CD8-positive, alpha-beta memory T cell (primary cell): Measurements from ENCODE around the gene SV2C. TPM values are rescaled to one million over a fixed set of nuclear protein-coding genes. Genes with fewer than 3 reads are reported as not detected.

Experiments
- CTCF ChIA-PET: fragments of 350-600 bp; sonication (Branson Sonifier 250); formaldehyde crosslinking; loops from one replicate; lab custom pipeline; 2021; ENCODE audit warnings: antibody characterized with exemption; lab: Charles Lee
- POLR2A ChIA-PET: fragments of 350-600 bp; sonication (Branson Sonifier 250); formaldehyde crosslinking; loops from one replicate; lab custom pipeline; 2021; ENCODE audit warnings: antibody characterized with exemption; lab: Charles Lee
- DNase-seq, 5 donors: peaks; one replicate each; pipeline versions ENCODE4 v3.0.0 to v3.0.0-alpha.2; 2020 to 2022; ENCODE audit warnings: mixed read lengths in 1 of 5
- H3K27ac ChIP-seq: one replicate; pipeline ENCODE4 v1.7.0; 2013; ENCODE audit warnings: low read depth, mild to moderate bottlenecking, low read length, moderate library complexity
- H3K27me3 ChIP-seq: 2 replicates; pipeline ENCODE4 v1.7.0; 2013; ENCODE audit warnings: low read length, mild to moderate bottlenecking; ENCODE audit not compliant: insufficient read depth, poor library complexity, severe bottlenecking
- H3K36me3 ChIP-seq: 2 replicates; pipeline ENCODE4 v1.7.0; 2013; ENCODE audit warnings: mild to moderate bottlenecking, low read length, moderate library complexity; ENCODE audit not compliant: insufficient read depth
- H3K4me1 ChIP-seq: 2 replicates; pipeline ENCODE4 v1.7.0; 2013; ENCODE audit warnings: mild to moderate bottlenecking, low read length, moderate library complexity; ENCODE audit not compliant: insufficient read depth
- H3K4me3 ChIP-seq: 2 replicates; pipeline ENCODE4 v1.7.0; 2013; ENCODE audit warnings: mild to moderate bottlenecking, low read length
- H3K9me3 ChIP-seq: 2 replicates; pipeline ENCODE4 v1.7.0; 2013; ENCODE audit warnings: mild to moderate bottlenecking, low read length
- H3K27ac Mint-ChIP-seq, 8 donors: one replicate each; pipeline ENCODE4 v1.8.0; 2020 to 2021; ENCODE audit warnings: mixed read lengths in 8 of 8, mild to moderate bottlenecking in 6 of 8, inconsistent platforms in 3 of 8, moderate library complexity in 3 of 8
- H3K27me3 Mint-ChIP-seq, 2 donors: one replicate each; pipeline ENCODE4 v1.8.0; 2020 to 2021; ENCODE audit warnings: mixed read lengths in 2 of 2, mild to moderate bottlenecking in 1 of 2, moderate library complexity in 1 of 2
- H3K36me3 Mint-ChIP-seq, 3 donors: one replicate each; pipeline ENCODE4 v1.8.0; 2020 to 2021; ENCODE audit warnings: mixed read lengths in 3 of 3, inconsistent platforms in 1 of 3, mild to moderate bottlenecking in 1 of 3
- H3K4me1 Mint-ChIP-seq, 3 donors: one replicate each; pipeline ENCODE4 v1.8.0; 2020 to 2021; ENCODE audit warnings: mixed read lengths in 3 of 3, inconsistent platforms in 1 of 3, mild to moderate bottlenecking in 1 of 3
- H3K4me3 Mint-ChIP-seq, 7 donors: one replicate each; pipeline ENCODE4 v1.8.0; 2020 to 2021; ENCODE audit warnings: mixed read lengths in 7 of 7, mild to moderate bottlenecking in 6 of 7, moderate library complexity in 4 of 7, inconsistent platforms in 2 of 7
- H3K9me3 Mint-ChIP-seq, 5 donors: one replicate each; pipeline ENCODE4 v1.8.0; 2020 to 2022; ENCODE audit warnings: mixed read lengths in 5 of 5, mild to moderate bottlenecking in 3 of 5, moderate library complexity in 2 of 5, inconsistent platforms in 1 of 5
- polyA plus RNA-seq: library from polyadenylated mRNA; unstranded; fragments of 300-500 nt; fragmentation: Illumina TruSeq; gene quantifications from one replicate; pipeline ENCODE4 v1.2.3, GENCODE V29; 2021
- total RNA-seq, 2 experiments: library from RNA; stranded (reverse); gene quantifications; one replicate each; pipeline ENCODE4 v1.2.3, GENCODE V29; 2021

The SV2C gene
- total and polyA plus RNA-seq, 3 experiments from 2014 or later, result not detected

DNA sequence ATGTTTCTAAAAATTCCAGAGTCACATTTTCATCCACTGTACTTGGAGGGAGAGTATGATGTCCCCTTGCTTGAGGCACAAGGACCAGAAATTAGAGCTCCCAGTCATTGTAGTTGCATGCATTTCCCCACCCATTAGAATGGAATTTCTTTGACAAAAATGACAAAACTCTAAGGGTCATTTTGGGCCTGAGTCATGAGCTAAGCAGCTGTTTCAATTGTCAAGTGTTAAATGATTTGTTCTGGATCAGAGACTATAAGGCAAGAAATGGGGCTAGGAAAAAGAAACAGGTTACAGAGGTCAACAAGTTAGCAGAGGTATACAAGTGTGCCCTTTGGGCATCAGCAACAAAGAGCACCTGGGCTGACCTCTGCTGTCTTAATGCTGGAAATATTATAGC is 188.7 kb downstream of the SV2C start:
- ChIA-PET POLR2A (interaction anchor here (0.5 kb wide), 1 partner anchor 147 kb away, joined by 3 read pairs; no protein-coding TSS in a partner anchor), CTCF (interaction anchor here (1.4 to 1.5 kb wide), 2 partner anchors 15 to 312 kb away, joined by 3 to 4 read pairs; no protein-coding TSS in a partner anchor)
- Histone ChIP-seq H3K36me3 (no peaks in the 10 kb centered on the region), H3K9me3 (no peaks in the 10 kb centered on the region), H3K27ac (no peak overlapping the region), H3K27me3 (no peaks in the 10 kb centered on the region), H3K4me3 (no peak overlapping the region), H3K4me1 (no peaks in the 10 kb centered on the region)
- H3K4me3 Mint-ChIP-seq, result no peak overlapping the region
- peaks cover 7% of the 10 kb centered on the region in 2 donors for H3K27me3 Mint-ChIP-seq
- H3K4me1 Mint-ChIP-seq, result peaks cover 3 to 15% (median 11%) of the 10 kb centered on the region in 3 donors
- H3K9me3 Mint-ChIP-seq, result no peaks in the 10 kb centered on the region
- no peak for DNase-seq
- H3K36me3 Mint-ChIP-seq, result no peaks in the 10 kb centered on the region
- no peak overlapping the region for H3K27ac Mint-ChIP-seq

DNA sequence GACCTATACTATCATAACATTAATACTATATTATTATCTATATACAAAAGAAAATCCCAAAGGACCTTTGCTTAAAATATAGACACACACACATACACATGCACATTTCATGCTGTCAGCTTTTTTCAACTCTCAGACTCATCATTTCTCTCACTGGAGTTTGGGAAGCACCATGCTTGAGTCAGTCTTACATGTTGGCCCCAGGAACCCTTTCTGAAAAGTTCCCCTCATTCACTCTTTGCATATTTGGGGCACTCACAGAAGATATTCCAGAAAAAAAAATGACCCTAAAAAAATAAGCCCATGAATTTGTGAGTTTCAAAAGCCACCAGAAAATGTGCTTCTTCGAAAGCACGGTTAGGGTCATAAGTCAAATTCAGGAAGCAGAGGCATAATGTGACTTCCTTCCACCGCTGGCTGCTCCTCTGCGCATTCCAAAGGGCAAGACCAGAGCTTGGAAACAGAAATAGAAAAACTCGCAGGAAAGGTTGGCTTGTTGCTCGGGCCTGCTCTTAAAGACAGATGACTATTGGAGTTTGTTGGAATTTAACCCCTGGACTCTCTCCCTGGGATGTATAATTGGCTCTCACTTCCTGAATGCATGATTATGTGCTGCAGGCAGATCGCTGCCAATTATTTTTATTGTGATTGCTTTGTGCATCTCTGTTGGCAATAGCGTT is 190.2 kb downstream of the SV2C start:
- H3K27me3 ChIP-seq, result no peaks in the 10 kb centered on the region
- no peaks in the 10 kb centered on the region for H3K36me3 Mint-ChIP-seq
- H3K9me3 ChIP-seq, result no peaks in the 10 kb centered on the region
- H3K27me3 Mint-ChIP-seq, result peaks cover 0 to under 1% of the 10 kb centered on the region in 2 donors
- peak overlapping the region in 1 of 8 donors; percentile 26 for H3K27ac Mint-ChIP-seq
- peaks cover 3 to 15% (median 11%) of the 10 kb centered on the region in 3 donors for H3K4me1 Mint-ChIP-seq
- no peak for DNase-seq
- H3K36me3 ChIP-seq, result no peaks in the 10 kb centered on the region
- ChIA-PET CTCF (no interaction called here), POLR2A (interaction anchor here (1.1 kb wide), 1 partner anchor 130 kb away, joined by 3 read pairs; no protein-coding TSS in a partner anchor)
- H3K27ac ChIP-seq, result no peak overlapping the region
- H3K4me3 Mint-ChIP-seq, result no peak overlapping the region
- H3K4me1 ChIP-seq, result no peaks in the 10 kb centered on the region
- H3K9me3 Mint-ChIP-seq, result no peaks in the 10 kb centered on the region
- no peak overlapping the region for H3K4me3 ChIP-seq

DNA sequence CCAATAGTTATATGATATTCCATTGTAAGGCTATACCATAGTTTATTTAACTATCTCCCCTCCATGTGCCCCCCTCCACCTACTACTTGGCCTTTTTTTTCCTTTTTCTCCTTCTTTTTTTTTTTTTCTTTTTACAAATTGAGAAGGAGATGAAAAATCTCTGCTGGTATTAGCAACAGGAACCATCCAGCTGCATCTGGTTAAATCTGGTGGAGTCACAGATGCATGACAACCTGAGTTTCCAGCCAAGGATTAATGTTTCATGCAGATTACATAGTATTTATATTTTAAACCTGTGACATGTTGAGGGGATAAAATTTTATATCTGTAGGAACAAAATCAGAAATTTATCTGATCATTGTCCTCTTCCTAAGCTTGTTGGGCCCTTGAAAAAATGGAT is 191.4 kb downstream of the SV2C start:
- POLR2A ChIA-PET, result interaction anchor here (1.1 kb wide), 1 partner anchor 129 kb away, joined by 3 read pairs; no protein-coding TSS in a partner anchor

DNA sequence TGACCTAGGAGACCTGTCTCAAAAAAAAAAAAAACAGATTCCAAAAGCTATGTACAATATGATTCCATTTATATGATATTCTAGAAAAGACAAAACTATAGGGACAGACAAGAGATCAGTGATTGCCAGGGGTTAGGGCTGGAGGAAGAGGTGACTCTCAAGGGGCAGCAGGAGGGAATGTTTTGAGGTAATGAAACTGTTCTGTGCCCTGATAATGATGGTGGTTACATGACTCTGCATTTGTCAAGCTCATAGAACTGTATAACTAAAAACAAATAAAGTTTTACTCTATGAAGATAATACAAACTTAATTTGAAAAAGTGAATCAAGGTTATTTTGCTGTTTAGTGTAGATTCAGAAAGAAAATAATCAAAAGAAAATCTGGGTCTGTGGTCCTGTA is 194.6 kb downstream of the SV2C start:
- DNase-seq, result no peak
- Mint-ChIP-seq H3K36me3 (no peaks in the 10 kb centered on the region), H3K4me1 (no peaks in the 10 kb centered on the region), H3K4me3 (no peak overlapping the region), H3K9me3 (no peaks in the 10 kb centered on the region), H3K27me3 (no peaks in the 10 kb centered on the region), H3K27ac (no peak overlapping the region)
- no peak overlapping the region for H3K27ac ChIP-seq
- CTCF ChIA-PET, result no interaction called here
- no peaks in the 10 kb centered on the region for H3K27me3 ChIP-seq
- no peaks in the 10 kb centered on the region for H3K9me3 ChIP-seq
- H3K4me3 ChIP-seq, result no peak overlapping the region
- H3K4me1 ChIP-seq, result no peaks in the 10 kb centered on the region
- H3K36me3 ChIP-seq, result no peaks in the 10 kb centered on the region
- POLR2A ChIA-PET, result no interaction called here

More for the DNA sequence above, 191.4 kb downstream of the SV2C start:
- no peaks in the 10 kb centered on the region for H3K9me3 ChIP-seq
- H3K4me3 ChIP-seq, result no peak overlapping the region
- H3K36me3 Mint-ChIP-seq, result no peaks in the 10 kb centered on the region
- no peaks in the 10 kb centered on the region for H3K27me3 ChIP-seq
- CTCF ChIA-PET, result interaction anchor here (0.6 kb wide), 1 partner anchor 637 kb away, joined by 3 read pairs; no protein-coding TSS in a partner anchor
- no peaks in the 10 kb centered on the region for H3K27me3 Mint-ChIP-seq
- no peak overlapping the region for H3K27ac ChIP-seq
- no peaks in the 10 kb centered on the region for H3K4me1 ChIP-seq
- no peaks in the 10 kb centered on the region for H3K36me3 ChIP-seq
- no peak overlapping the region for H3K4me3 Mint-ChIP-seq
- no peaks in the 10 kb centered on the region for H3K9me3 Mint-ChIP-seq
- no peak for DNase-seq
- H3K27ac Mint-ChIP-seq, result peak overlapping the region in 1 of 8 donors; percentile 52
- H3K4me1 Mint-ChIP-seq, result peaks cover 3 to 9% (median 9%) of the 10 kb centered on the region in 3 donors

DNA sequence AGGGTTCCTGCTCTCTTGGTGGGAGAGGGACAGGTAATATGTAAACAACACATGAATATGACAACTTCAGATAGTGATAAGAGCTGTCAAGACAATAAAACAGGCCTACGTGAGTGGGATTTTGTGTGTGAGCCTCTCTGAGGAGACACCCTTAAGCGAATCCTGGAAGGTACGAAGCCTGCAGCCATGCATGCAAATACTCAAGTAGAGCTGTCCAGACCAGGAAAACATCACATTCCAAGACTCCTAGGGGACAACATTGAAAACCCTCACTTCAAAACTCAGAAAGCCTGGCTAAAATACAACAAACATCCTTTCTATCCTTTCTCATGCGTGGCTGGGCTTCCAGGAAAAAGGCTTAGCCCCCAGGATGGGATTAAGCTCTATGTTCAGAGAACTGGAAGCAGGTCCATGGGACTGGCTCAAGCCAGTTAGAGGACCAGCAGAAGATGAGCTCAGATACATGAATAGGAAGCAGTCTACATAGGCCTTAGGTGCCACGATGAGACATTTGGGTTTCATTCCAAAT is 195.1 kb downstream of the SV2C start:
- Mint-ChIP-seq H3K4me3 (no peak overlapping the region), H3K4me1 (peaks cover 0 to 1% (median 1%) of the 10 kb centered on the region in 3 donors), H3K9me3 (no peaks in the 10 kb centered on the region), H3K36me3 (no peaks in the 10 kb centered on the region), H3K27me3 (no peaks in the 10 kb centered on the region), H3K27ac (no peak overlapping the region)
- no peaks in the 10 kb centered on the region for H3K36me3 ChIP-seq
- POLR2A ChIA-PET, result interaction anchor here (0.6 kb wide), 1 partner anchor 1049 kb away, joined by 6 read pairs; no protein-coding TSS in a partner anchor
- no peak for DNase-seq
- no peaks in the 10 kb centered on the region for H3K4me1 ChIP-seq
- CTCF ChIA-PET, result interaction anchor here (0.5 kb wide), 1 partner anchor 408 kb away, joined by 3 read pairs; no protein-coding TSS in a partner anchor
- H3K4me3 ChIP-seq, result no peak overlapping the region
- H3K9me3 ChIP-seq, result no peaks in the 10 kb centered on the region
- H3K27me3 ChIP-seq, result no peaks in the 10 kb centered on the region
- H3K27ac ChIP-seq, result no peak overlapping the region

DNA sequence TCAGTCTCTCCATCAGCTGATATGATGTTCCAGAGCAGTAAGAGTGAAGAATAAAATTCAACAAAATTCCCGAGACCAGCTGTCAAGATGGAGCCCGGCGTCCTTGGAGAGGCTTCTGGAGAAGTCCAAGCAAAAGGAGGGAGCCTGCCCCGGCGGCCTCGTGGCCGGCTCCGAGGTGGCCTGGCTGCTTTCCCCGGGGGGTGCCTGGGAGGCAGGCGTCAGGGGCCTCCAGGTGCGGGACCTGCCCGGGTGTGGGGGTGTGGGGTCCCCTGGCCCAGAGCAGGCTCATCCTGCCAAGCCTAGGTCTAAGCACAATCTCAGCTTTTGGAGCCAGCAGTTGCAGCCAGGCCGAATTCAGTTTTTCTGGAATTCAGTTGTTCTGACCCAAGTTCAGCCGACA is 197.3 kb downstream of the SV2C start:
- ChIA-PET POLR2A (no interaction called here), CTCF (no interaction called here)
- H3K27me3 Mint-ChIP-seq, result no peaks in the 10 kb centered on the region
- H3K9me3 Mint-ChIP-seq, result no peaks in the 10 kb centered on the region
- no peaks in the 10 kb centered on the region for H3K4me1 ChIP-seq
- H3K27ac Mint-ChIP-seq, result peak overlapping the region in 1 of 8 donors; percentile 14
- no peaks in the 10 kb centered on the region for H3K9me3 ChIP-seq
- DNase-seq, result no peak
- no peaks in the 10 kb centered on the region for H3K36me3 ChIP-seq
- no peaks in the 10 kb centered on the region for H3K36me3 Mint-ChIP-seq
- no peak overlapping the region for H3K27ac ChIP-seq
- H3K4me3 Mint-ChIP-seq, result no peak overlapping the region
- H3K4me1 Mint-ChIP-seq, result peaks cover 6 to 12% (median 9%) of the 10 kb centered on the region in 3 donors
- no peak overlapping the region for H3K4me3 ChIP-seq
- H3K27me3 ChIP-seq, result no peaks in the 10 kb centered on the region

DNA sequence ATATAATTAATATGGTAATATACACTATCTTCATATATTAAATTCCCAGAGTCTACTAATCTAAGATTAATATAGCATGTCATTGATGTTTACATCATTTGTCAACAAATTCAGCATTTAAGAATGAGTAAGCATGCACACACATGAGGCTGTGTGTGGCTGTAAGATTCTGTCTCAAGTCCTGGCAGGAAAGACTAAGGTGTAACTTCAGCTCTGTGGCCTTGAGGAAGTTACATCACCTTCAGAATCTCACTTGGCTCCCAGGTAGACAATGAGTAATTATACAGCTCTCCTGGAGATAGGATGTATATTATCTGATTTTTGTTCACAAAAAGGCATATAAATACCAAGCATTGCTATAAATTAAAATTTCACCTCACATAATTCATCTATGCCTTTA is 200.5 kb downstream of the SV2C start:
- POLR2A ChIA-PET, result no interaction called here
- Histone ChIP-seq H3K4me3 (no peak overlapping the region), H3K27ac (no peak overlapping the region), H3K4me1 (no peaks in the 10 kb centered on the region), H3K36me3 (no peaks in the 10 kb centered on the region), H3K27me3 (no peaks in the 10 kb centered on the region), H3K9me3 (no peaks in the 10 kb centered on the region)
- H3K4me3 Mint-ChIP-seq, result no peak overlapping the region
- H3K9me3 Mint-ChIP-seq, result no peaks in the 10 kb centered on the region
- no peak for DNase-seq
- CTCF ChIA-PET, result interaction anchor here (1.4 kb wide), 1 partner anchor 42 kb away, joined by 3 read pairs; no protein-coding TSS in a partner anchor
- no peaks in the 10 kb centered on the region for H3K36me3 Mint-ChIP-seq
- peak overlapping the region in 1 of 8 donors; percentile 27 for H3K27ac Mint-ChIP-seq
- no peaks in the 10 kb centered on the region for H3K27me3 Mint-ChIP-seq
- H3K4me1 Mint-ChIP-seq, result peaks cover 6 to 12% (median 9%) of the 10 kb centered on the region in 3 donors

DNA sequence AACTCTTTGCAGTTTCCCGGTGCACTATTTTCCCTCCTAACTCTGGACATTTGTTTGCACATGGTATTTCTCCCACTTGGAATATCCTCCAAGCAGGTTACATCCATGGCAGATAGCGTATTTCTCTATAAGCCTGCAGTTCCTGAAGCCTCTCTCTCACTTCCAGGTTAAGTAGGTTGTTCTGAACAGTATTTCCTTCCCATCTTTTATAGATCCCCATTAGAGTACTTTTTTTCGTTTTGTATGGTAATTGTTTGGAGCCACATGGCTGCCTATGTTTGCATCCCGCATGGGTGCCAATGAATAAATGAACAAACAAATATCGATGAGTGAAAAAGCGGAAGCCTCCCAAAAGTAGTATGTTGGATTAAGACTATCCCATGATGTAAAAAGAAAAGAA is 206.5 kb downstream of the SV2C start:
- POLR2A ChIA-PET, result no interaction called here
- peaks cover 0 to 2% of the 10 kb centered on the region in 2 donors for H3K27me3 Mint-ChIP-seq

More for the DNA sequence above, 206.5 kb downstream of the SV2C start:
- Mint-ChIP-seq H3K9me3 (no peaks in the 10 kb centered on the region), H3K4me3 (no peak overlapping the region), H3K4me1 (peaks cover 0 to 4% (median 3%) of the 10 kb centered on the region in 3 donors), H3K27ac (no peak overlapping the region), H3K36me3 (peaks cover 0 to 6% (median 0%) of the 10 kb centered on the region in 3 donors)
- Histone ChIP-seq H3K27ac (no peak overlapping the region), H3K9me3 (no peaks in the 10 kb centered on the region), H3K4me1 (no peaks in the 10 kb centered on the region), H3K27me3 (no peaks in the 10 kb centered on the region), H3K4me3 (no peak overlapping the region), H3K36me3 (no peaks in the 10 kb centered on the region)
- DNase-seq, result no peak
- CTCF ChIA-PET, result no interaction called here
